ENCODE results near the gene AGBL3.

DNA sequence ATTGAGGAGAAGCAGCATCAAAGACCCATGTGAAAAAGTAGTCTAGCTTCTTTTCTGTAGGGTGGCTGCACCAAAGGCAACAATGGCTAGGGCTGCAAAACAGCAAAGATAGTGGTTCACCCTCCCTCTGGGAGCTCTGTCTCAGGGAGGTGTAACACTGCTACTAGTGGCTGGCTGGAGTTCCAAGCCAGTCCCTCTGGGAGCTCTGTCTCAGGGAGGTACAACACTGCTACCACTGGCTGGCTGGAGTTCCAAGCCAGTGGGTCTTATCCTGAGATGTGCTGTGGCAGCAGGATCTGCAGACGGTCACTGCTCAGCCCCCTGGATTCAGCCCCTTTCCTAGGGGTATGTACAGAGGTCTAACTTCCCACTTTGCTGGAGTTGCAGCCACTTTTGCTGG, 123.7 kb downstream of the AGBL3 start:
- no peak for TF ChIP-seq CTCF (IDR thresholded peaks at IDR 0.05; ENCODE audit: low read depth, low read length, missing input control)
- TF ChIP-seq NR2F2 (IDR thresholded peaks at IDR 0.05) = no peak
- TF ChIP-seq MAX (IDR thresholded peaks at IDR 0.05) = no peak
- TF ChIP-seq, protein P1, sequence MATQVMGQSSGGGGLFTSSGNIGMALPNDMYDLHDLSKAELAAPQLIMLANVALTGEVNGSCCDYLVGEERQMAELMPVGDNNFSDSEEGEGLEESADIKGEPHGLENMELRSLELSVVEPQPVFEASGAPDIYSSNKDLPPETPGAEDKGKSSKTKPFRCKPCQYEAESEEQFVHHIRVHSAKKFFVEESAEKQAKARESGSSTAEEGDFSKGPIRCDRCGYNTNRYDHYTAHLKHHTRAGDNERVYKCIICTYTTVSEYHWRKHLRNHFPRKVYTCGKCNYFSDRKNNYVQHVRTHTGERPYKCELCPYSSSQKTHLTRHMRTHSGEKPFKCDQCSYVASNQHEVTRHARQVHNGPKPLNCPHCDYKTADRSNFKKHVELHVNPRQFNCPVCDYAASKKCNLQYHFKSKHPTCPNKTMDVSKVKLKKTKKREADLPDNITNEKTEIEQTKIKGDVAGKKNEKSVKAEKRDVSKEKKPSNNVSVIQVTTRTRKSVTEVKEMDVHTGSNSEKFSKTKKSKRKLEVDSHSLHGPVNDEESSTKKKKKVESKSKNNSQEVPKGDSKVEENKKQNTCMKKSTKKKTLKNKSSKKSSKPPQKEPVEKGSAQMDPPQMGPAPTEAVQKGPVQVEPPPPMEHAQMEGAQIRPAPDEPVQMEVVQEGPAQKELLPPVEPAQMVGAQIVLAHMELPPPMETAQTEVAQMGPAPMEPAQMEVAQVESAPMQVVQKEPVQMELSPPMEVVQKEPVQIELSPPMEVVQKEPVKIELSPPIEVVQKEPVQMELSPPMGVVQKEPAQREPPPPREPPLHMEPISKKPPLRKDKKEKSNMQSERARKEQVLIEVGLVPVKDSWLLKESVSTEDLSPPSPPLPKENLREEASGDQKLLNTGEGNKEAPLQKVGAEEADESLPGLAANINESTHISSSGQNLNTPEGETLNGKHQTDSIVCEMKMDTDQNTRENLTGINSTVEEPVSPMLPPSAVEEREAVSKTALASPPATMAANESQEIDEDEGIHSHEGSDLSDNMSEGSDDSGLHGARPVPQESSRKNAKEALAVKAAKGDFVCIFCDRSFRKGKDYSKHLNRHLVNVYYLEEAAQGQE (IDR thresholded peaks at IDR 0.05) = no peak
- no peak for TF ChIP-seq JUND (IDR thresholded peaks at IDR 0.05)

Data from liver (tissue), 3 donors.